Thyroid gland (tissue), 4 donors: Measurements from ENCODE around the gene TH.

Experiments used
- POLR2A ChIP-seq, 2 donors: fragments of 450-650 bp; IDR thresholded peaks; one replicate each; pipeline ENCODE4 v1.6.1; 2017; ENCODE audit warnings: antibody characterized with exemption in 2 of 2, mild to moderate bottlenecking in 2 of 2, moderate library complexity in 1 of 2
- TF ChIP-seq, protein P1 (sequence below), 6 experiments: fragments of 200-600 bp in 3 of 6; fragments of 450-650 bp in 3 of 6; sonication (generic) in 3 of 6; IDR thresholded peaks; one replicate each; pipeline ENCODE4 v1.5.1; 2016 to 2019; ENCODE audit warnings: antibody characterized with exemption in 6 of 6, mild to moderate bottlenecking in 2 of 6, inconsistent platforms in 1 of 6, moderate library complexity in 1 of 6

DNA sequence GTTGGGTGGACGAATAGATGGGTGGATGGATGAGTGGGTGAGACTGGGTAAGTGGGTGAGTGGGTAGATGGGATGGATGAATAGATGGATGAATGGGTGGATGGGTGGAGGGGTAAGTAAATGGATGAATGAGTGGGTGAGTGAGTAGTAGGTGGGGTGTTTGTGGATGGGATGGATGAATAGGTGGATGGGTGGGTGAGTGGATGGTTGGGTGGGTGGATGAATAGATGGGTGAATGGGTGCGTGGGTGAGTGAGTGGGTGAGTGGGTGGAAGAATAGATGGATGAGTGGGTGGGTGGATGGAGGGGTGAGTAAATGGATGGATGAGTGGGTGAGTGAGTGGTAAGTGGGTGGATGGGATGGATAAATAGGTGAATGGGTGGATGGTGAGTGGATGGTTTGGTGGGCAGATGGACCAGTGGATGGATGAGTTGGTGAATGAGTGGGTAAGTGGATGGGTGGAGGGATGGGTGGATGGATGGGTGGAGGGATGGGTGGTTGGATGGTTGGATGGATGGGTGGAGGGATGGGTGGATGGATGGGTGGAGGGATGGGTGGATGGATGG lies 45.0 kb downstream of the TH start:
- TF ChIP-seq, protein P1, sequence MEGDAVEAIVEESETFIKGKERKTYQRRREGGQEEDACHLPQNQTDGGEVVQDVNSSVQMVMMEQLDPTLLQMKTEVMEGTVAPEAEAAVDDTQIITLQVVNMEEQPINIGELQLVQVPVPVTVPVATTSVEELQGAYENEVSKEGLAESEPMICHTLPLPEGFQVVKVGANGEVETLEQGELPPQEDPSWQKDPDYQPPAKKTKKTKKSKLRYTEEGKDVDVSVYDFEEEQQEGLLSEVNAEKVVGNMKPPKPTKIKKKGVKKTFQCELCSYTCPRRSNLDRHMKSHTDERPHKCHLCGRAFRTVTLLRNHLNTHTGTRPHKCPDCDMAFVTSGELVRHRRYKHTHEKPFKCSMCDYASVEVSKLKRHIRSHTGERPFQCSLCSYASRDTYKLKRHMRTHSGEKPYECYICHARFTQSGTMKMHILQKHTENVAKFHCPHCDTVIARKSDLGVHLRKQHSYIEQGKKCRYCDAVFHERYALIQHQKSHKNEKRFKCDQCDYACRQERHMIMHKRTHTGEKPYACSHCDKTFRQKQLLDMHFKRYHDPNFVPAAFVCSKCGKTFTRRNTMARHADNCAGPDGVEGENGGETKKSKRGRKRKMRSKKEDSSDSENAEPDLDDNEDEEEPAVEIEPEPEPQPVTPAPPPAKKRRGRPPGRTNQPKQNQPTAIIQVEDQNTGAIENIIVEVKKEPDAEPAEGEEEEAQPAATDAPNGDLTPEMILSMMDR (IDR thresholded peaks at IDR 0.05) = no peak
- no peak for TF ChIP-seq POLR2A (IDR thresholded peaks at IDR 0.05)
